Brain microvascular endothelial cell (primary cell): ENCODE results near the gene PPAN.

Source experiments
- DNase-seq: peaks from one replicate; pipeline ENCODE4 v3.0.0-alpha.2; 2020
- H3K27ac ChIP-seq: fragments of 250-450 bp; sonication (Bioruptor Pico); 2 replicates; pipeline ENCODE4 v1.5.1; 2020; ENCODE audit warnings: mild to moderate bottlenecking, moderate library complexity
- H3K27me3 ChIP-seq: fragments of 250-450 bp; sonication (Bioruptor Pico); replicated peaks from 2 replicates; pipeline ENCODE4 v1.5.1; 2020; ENCODE audit warnings: mild to moderate bottlenecking
- H3K36me3 ChIP-seq: fragments of 250-450 bp; sonication (Bioruptor Pico); replicated peaks from 2 replicates; pipeline ENCODE4 v1.5.1; 2020; ENCODE audit warnings: mild to moderate bottlenecking
- H3K4me3 ChIP-seq: 2 replicates; pipeline ENCODE4 v1.5.1; 2011; ENCODE audit warnings: low read depth, mild to moderate bottlenecking, control low read depth, low read length, moderate library complexity
- in situ Hi-C: cut with HindIII; loops from 2 replicates; pipeline ENCODE4 v1.10.0; 2017; ENCODE audit warnings: low sequenced_read_pairs, low pct_ligation_motif_present
- TF ChIP-seq, protein P1 (sequence below): IDR thresholded peaks from 2 replicates; pipeline ENCODE4 v1.5.1; 2011; ENCODE audit warnings: low read depth, mild to moderate bottlenecking, moderate library complexity, low read length, control low read depth, inconsistent platforms; ENCODE audit errors: missing control alignments

Gene PPAN

GRCh38 chr19:10085641-10086590 lies 20.2 kb upstream of the PPAN start, which contains the start of gene SHFL:
TSS of gene SHFL (plus strand) at chr19:10086317. CDS start at chr19:10086428, 111 bp downstream.
- H3K4me3 ChIP-seq: peak within 1 kb of the TSS; percentile 81
- in situ Hi-C loops: no loop called here
- TF ChIP-seq, protein P1, sequence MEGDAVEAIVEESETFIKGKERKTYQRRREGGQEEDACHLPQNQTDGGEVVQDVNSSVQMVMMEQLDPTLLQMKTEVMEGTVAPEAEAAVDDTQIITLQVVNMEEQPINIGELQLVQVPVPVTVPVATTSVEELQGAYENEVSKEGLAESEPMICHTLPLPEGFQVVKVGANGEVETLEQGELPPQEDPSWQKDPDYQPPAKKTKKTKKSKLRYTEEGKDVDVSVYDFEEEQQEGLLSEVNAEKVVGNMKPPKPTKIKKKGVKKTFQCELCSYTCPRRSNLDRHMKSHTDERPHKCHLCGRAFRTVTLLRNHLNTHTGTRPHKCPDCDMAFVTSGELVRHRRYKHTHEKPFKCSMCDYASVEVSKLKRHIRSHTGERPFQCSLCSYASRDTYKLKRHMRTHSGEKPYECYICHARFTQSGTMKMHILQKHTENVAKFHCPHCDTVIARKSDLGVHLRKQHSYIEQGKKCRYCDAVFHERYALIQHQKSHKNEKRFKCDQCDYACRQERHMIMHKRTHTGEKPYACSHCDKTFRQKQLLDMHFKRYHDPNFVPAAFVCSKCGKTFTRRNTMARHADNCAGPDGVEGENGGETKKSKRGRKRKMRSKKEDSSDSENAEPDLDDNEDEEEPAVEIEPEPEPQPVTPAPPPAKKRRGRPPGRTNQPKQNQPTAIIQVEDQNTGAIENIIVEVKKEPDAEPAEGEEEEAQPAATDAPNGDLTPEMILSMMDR: no peak
- peak within 1 kb of the TSS; percentile 26 for H3K27ac ChIP-seq
- peaks cover 14% of the 10 kb centered on the region for H3K36me3 ChIP-seq
- peak; percentile 20 for DNase-seq
- no peaks in the 10 kb centered on the region for H3K27me3 ChIP-seq

DNA sequence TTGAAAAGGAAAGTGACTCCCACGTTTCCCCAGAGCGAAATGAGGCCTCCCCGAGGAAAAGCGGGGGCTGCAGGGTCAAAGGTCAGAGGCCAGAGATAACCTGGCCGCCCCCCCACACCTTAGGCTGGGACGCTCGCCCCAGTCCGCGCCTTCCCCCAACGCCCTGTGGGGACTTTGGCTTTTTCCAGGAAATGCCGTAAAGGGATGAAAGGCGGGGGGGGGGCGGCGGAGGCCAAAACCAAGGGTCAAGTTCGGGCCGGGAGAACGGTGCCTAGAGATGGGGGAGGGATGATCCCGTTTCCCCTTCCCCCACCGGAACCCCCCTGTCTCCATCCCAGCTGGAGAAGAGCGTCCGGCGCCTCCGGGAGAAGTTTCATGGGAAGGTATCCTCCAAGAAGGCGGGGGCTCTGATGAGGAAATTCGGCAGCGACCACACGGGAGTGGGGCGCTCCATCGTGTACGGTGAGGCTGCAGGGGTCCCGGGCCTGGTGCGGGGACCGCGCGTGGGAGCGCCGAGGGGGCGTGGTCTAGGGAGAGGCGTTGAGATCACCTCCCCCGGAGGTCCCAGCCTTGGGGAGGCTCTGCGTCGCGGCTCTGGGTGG lies 19.5 kb upstream of the PPAN start:
- TF ChIP-seq, protein P1: no peak
- Histone ChIP-seq H3K27ac (no peak overlapping the region), H3K36me3 (peaks cover 16% of the 10 kb centered on the region), H3K4me3 (peak overlapping the region; percentile 81), H3K27me3 (no peaks in the 10 kb centered on the region)
- in situ Hi-C loops: no loop called here
- DNase-seq: no peak

GRCh38 chr19:10087296-10088061 lies 18.7 kb upstream of the PPAN start:
- no peaks in the 10 kb centered on the region for H3K27me3 ChIP-seq
- H3K4me3 ChIP-seq: peak overlapping the region; percentile 81
- DNase-seq: no peak
- H3K27ac ChIP-seq: no peak overlapping the region
- peaks cover 18% of the 10 kb centered on the region for H3K36me3 ChIP-seq
- in situ Hi-C loops: no loop called here
- TF ChIP-seq, protein P1: no peak

DNA sequence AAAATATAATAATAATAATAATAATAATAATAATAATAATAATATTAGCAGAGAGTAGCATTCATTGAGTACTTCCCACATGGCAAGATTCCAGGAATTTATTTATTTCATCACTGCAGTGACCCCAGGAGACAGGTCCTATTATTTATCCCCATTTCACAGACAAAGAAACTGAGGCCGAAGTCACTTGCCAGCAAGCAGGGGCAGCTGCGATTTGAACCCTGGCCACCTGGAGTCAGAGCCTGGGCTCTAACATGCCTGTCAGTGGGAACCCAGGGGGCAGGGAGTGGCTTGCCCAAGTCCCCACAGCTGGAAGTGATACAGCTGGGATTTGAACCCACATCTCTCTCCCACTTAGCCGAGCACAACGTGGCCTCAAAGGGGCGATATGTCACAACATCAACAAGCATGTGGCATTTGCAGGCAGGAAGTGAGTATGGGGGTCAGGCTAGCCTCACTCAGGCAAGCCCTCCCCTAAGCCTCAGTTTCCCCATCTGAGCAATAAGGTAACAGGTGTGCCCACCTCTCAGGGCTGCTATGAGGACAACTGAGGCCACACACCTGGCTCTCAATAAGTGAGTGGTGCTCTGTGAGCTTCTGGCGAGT lies 17.1 kb upstream of the PPAN start:
- Histone ChIP-seq H3K36me3 (peaks cover 18% of the 10 kb centered on the region), H3K27me3 (no peaks in the 10 kb centered on the region), H3K27ac (no peak overlapping the region), H3K4me3 (no peak overlapping the region)
- in situ Hi-C loops: no loop called here
- TF ChIP-seq, protein P1: no peak
- DNase-seq: no peak

- Histone ChIP-seq H3K27ac (no peak overlapping the region), H3K36me3 (peaks cover 18% of the 10 kb centered on the region), H3K4me3 (no peak overlapping the region), H3K27me3 (no peaks in the 10 kb centered on the region)
- in situ Hi-C loops: no loop called here
- TF ChIP-seq, protein P1: no peak
- DNase-seq: no peak
Observed at GRCh38 chr19:10089801-10090375, 16.3 kb upstream of the PPAN start.
